Skeletal muscle cell (primary cell): Measurements from ENCODE around the gene PBRM1.

Source experiments
- DNase-seq: peaks from one replicate; pipeline ENCODE4 v3.0.0-alpha.2; 2010; ENCODE audit warnings: low read depth
- H3K4me3 ChIP-seq: 2 replicates; pipeline ENCODE4 v1.5.1; 2011; ENCODE audit warnings: low read depth, mild to moderate bottlenecking, control low read depth, low read length, moderate library complexity

Gene PBRM1

GRCh38 chr3:52541050-52541449, 144.7 kb downstream of the PBRM1 start:
- no peak overlapping the region for H3K4me3 ChIP-seq
- DNase-seq = no peak

GRCh38 chr3:52539010-52539653, 146.6 kb downstream of the PBRM1 start:
- no peak for DNase-seq

GRCh38 chr3:52537726-52538421, 147.8 kb downstream of the PBRM1 start:
- DNase-seq = no peak

More at GRCh38 chr3:52539010-52539653, 146.6 kb downstream of the PBRM1 start:
- no peak overlapping the region for H3K4me3 ChIP-seq

DNA sequence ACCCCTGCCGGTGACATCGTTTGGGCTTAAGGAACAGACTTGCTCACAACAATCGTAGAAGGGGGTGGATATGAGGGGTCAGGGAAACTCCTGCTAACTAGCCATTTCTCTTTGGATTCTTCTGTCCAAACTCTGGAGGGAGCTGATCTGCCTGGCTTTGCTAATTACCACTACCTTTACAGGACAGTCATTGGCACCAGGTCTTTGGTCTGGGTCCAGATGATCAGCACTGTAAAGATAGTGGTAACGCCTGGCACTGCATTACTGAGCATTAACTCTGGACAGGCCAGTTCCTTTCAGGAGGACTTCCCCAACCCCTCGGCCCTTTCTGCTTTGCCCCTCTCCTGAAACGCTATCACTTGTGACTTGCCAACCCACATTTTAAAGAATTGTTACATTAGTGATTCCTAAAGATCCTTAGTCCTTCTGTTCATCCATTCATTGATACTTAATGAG, 148.5 kb downstream of the PBRM1 start:
- no peak for DNase-seq

More at GRCh38 chr3:52537726-52538421, 147.8 kb downstream of the PBRM1 start:
- H3K4me3 ChIP-seq = peak overlapping the region; percentile 82

GRCh38 chr3:52536369-52537164, 149.1 kb downstream of the PBRM1 start, which contains the start of gene UQCC5:
Gene UQCC5 (plus strand): TSS chr3:52536605. CDS start chr3:52536756, 151 bp downstream.
- peak within 1 kb of the TSS; percentile 82 for H3K4me3 ChIP-seq
- DNase-seq = peak; percentile 96

More for the DNA sequence above, 148.5 kb downstream of the PBRM1 start:
- peak overlapping the region; percentile 82 for H3K4me3 ChIP-seq

DNA sequence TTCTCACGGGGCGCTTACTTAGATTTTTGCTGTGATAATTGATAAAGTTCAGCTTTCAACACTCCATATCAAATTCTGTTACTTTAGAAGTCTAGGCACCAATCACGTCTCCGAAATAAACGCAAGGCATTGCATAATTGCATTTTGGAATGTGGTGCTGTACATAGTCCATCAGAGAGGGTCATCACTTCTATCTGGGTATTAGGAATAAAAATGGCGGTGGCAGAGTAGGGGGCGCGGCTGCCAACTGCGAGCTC, 149.7 kb downstream of the PBRM1 start:
- DNase-seq = no peak
- H3K4me3 ChIP-seq = peak overlapping the region; percentile 3

GRCh38 chr3:52535411-52536111, 150.2 kb downstream of the PBRM1 start:
- no peak overlapping the region for H3K4me3 ChIP-seq
- no peak for DNase-seq

DNA sequence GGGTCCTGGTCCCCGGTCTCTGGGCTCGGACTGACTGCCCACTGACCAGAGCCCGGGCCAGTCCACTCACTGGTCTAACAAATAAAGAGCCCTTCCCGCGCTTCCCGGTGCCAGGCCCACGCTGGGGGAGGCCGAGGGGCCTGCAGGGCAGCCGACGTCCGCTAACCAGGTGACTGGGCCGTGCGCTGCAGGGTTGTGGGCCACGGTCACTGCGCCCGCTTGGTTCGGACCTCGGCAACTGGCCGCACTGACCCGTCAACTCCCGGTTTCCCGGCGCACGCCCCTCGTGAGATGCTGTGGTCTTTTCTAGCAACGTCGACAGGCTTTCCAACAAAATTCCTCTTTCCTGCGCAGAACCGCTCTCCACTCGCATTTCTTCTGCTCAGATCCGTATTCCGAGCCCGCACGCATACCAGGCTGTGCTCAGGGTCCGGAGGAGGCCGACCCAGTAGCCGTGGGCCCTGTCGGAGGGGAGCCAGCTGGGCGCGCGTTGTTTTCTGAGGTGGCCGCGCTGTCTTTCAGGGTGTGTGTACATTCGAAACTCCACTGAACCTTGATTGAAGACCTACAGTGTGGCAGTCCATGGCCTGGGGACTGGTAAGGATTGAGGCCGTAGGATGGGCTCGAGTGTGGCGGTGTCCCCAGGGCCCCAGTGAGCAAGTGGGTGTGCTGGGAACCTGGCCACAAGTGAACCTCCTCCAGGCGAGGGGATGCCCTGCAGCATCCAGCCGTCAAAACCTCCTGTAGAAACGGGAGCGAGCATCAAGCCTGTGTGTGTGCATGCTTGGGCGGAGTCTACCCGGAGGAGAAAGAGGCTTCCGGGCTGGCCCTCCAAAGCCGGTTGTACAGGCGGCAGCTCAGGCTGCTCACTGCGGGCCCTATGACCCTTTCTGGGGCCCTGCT, 151.2 kb downstream of the PBRM1 start:
- peak overlapping the region; percentile 50 for H3K4me3 ChIP-seq
- no peak for DNase-seq

GRCh38 chr3:52533623-52534280, 152.0 kb downstream of the PBRM1 start, which contains the start of gene NT5DC2:
Gene NT5DC2 (minus strand): TSS chr3:52533857. CDS start chr3:52533737, 120 bp downstream.
- DNase-seq = peak; percentile 31

GRCh38 chr3:52532838-52533622, 152.7 kb downstream of the PBRM1 start:
- no peak for DNase-seq

More at GRCh38 chr3:52533623-52534280, 152.0 kb downstream of the PBRM1 start, which contains the start of gene NT5DC2:
- peak within 1 kb of the TSS; percentile 72 for H3K4me3 ChIP-seq

DNA sequence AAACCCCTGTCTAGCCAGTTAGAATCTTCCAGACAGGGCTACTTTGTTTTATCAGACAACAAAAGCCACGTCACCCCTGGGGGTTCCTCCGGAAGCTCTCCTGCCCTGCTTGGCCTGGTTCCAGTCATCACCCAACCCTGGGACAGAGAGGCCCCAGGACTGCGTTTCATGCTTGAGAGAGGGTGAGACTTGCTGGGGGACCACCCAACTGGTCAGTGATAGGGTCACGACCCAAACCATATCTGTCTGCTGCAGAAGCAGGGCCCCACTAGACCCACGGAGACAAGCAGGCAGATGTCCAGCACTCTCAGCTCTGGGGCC, 153.2 kb downstream of the PBRM1 start:
- peak; percentile 9 for DNase-seq
- H3K4me3 ChIP-seq = peak overlapping the region; percentile 72

More at GRCh38 chr3:52532838-52533622, 152.7 kb downstream of the PBRM1 start:
- peak overlapping the region; percentile 72 for H3K4me3 ChIP-seq

DNA sequence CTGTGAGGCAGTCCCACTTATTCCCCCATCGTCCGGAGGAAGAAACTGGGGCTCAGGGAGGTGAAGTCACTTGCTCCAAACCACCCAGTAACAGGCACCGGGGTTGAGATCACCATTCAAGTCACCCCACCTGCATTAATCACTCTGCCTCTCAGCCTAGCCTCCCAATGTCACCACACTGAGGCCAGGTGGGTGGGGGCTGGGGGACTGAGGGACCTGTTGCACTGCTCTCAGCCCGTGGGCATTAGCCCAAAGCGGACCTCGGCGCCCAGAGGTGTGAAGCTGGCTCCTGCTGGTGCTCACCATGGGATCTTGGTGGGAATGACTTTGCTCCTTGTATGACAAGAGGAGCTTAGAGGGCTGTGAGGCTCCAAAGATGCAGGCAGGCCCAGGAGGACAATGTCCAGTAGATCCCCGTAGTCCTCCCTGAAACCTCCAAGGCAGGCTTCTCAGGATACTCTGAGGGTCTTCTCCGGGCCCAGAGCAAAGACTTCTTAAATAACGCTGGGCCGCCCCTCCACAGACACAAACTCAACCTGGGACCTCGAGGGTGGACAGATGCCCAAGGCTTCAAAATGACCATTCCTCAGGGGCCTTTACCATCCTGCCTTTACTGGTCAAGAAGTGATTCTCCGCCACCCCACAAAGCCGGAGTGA, 153.7 kb downstream of the PBRM1 start:
- peak overlapping the region; percentile 72 for H3K4me3 ChIP-seq
- DNase-seq = no peak

GRCh38 chr3:52530918-52531826, 154.5 kb downstream of the PBRM1 start:
- H3K4me3 ChIP-seq = no peak overlapping the region
- DNase-seq = no peak

GRCh38 chr3:52529376-52530333, 156.1 kb downstream of the PBRM1 start:
- DNase-seq = peak; percentile 13
- H3K4me3 ChIP-seq = no peak overlapping the region
